Muscle of leg (tissue), 11 donors: ENCODE measurements around the gene SZRD1. TPM values are rescaled to one million over a fixed set of nuclear protein-coding genes. Genes with fewer than 3 reads are reported as not detected.

Experiments used
- DNase-seq: peaks from one replicate; pipeline ENCODE4 v3.0.0; 2013
- H3K27ac ChIP-seq: one replicate; pipeline ENCODE4 v1.5.1; 2013; ENCODE audit warnings: mild to moderate bottlenecking, low read length, control low read depth
- H3K27me3 ChIP-seq: one replicate; pipeline ENCODE4 v1.6.1; 2013; ENCODE audit warnings: low read length; ENCODE audit not compliant: control insufficient read depth, insufficient read depth
- H3K36me3 ChIP-seq: one replicate; pipeline ENCODE4 v1.6.1; 2013; ENCODE audit warnings: low read length; ENCODE audit not compliant: control insufficient read depth, insufficient read depth
- H3K4me1 ChIP-seq: one replicate; pipeline ENCODE4 v1.6.1; 2013; ENCODE audit warnings: low read length; ENCODE audit not compliant: control insufficient read depth, insufficient read depth
- H3K4me3 ChIP-seq: one replicate; pipeline ENCODE4 v1.5.1; 2013; ENCODE audit warnings: low read length, control low read depth
- H3K9me3 ChIP-seq: replicated peaks from 2 replicates; pipeline ENCODE4 v1.6.1; 2013; ENCODE audit warnings: low read depth, low read length; ENCODE audit not compliant: control insufficient read depth
- WGBS: methylation state at CpG from one replicate; pipeline ENCODE4 v1.1.5; 2013; ENCODE audit warnings: missing lambda C conversion rate; ENCODE audit not compliant: insufficient coverage; 5-methylcytosine and 5-hydroxymethylcytosine counted together
- polyA plus RNA-seq, 8 donors: library from polyadenylated mRNA; unstranded; fragments of 120-200 nt; gene quantifications; one replicate each; pipeline versions ENCODE4 v1.2.1 to v1.2.3, GENCODE V29; 2013; ENCODE audit warnings: inconsistent platforms in 1 of 8, low replicate concordance in 1 of 8; ENCODE audit not compliant: insufficient read length in 8 of 8, insufficient read depth in 1 of 8
- total RNA-seq: library from RNA; stranded (reverse); fragments of 120-200 nt; gene quantifications from one replicate; pipeline ENCODE4 v1.2.4, GENCODE V29; 2013

SZRD1 gene
- total and polyA plus RNA-seq, 9 donors = 52.8 to 102 (median 90.7) TPM

DNA sequence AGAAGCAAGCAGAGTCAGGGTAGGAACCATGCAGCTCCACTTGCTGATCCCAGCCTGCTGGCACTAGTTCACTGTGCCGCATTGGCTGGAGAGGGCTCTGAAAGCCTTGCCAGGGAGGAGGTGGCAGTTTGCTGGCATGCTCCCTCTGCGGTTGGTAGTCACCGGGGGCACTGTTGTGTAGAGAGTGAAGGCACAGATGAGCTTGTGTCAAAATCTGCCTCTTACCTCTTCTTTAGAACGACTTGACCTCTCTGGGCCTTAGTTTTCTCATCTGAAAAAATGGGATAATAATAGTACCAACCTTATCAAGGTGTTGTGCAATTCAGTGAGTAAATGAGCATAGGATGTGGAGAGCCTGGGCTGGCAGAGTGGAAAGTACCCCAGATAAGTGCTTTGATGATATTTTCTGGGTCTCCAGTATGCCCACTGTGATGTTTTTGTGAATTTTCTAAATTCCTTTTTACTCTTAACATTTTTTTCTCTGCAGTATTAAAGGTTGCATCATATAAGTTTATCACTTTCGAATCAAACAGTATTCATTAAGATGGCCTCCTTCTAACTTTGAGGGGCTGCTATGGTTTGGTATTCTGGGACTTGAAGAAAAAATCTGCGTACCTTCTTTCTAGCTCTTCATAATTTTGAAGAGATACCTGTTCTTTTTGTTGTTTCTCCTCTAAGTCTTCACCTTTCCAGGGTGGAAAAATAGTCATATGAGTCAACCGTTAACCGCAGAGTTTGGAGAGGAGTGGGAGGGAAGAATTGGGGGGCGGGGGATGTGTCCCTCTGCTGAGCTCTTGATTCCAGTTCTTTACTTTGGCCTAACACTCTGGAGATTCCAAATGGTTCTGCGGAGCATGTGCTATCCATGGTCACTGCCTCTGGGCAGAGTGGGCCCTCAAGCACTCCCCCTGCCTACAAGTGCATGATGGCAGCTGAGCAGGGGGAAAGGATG is 26.8 kb downstream of the SZRD1 start:
- DNase-seq = no peak
- Histone ChIP-seq H3K27me3 (no peaks in the 10 kb centered on the region), H3K9me3 (no peaks in the 10 kb centered on the region), H3K36me3 (peaks cover 54% of the 10 kb centered on the region), H3K27ac (no peak overlapping the region), H3K4me1 (peaks cover 44% of the 10 kb centered on the region), H3K4me3 (no peak overlapping the region)
- WGBS = 93% methylated on average over 3 of the region's 10 CpGs

DNA sequence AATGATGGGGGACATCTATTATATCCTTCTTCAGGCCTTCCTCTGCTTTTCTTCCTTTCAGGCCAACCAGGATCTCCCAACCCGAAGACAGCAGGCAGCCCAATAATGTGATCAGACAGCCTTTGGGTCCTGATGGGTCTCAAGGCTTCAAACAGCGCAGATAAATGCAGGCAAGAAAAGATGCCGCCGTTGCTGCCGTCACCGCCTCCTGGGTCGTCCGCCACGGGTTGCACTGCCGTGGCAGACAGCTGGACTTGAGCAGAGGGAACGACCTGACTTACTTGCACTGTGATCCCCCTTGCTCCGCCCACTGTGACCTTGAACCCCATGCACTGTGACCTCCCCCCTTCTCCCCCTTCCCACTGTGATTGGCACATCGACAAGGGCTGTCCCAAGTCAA is 27.9 kb downstream of the SZRD1 start:
- Histone ChIP-seq H3K36me3 (peaks cover 65% of the 10 kb centered on the region), H3K27me3 (no peaks in the 10 kb centered on the region), H3K4me1 (peaks cover 46% of the 10 kb centered on the region), H3K27ac (no peak overlapping the region), H3K4me3 (no peak overlapping the region), H3K9me3 (no peaks in the 10 kb centered on the region)
- WGBS = 93% methylated on average over 10 of the region's 13 CpGs
- DNase-seq = no peak

- H3K4me1 ChIP-seq = peaks cover 38% of the 10 kb centered on the region
- no peaks in the 10 kb centered on the region for H3K27me3 ChIP-seq
- H3K9me3 ChIP-seq = no peaks in the 10 kb centered on the region
- WGBS = 56% methylated on average over 6 of the region's 7 CpGs
- peaks cover 70% of the 10 kb centered on the region for H3K36me3 ChIP-seq
- H3K27ac ChIP-seq = peak overlapping the region; percentile 35
- peak; percentile 60 for DNase-seq
- no peak overlapping the region for H3K4me3 ChIP-seq
Observed at GRCh38 chr1:16396591-16396990, 29.5 kb downstream of the SZRD1 start.

- H3K27ac ChIP-seq = peak overlapping the region; percentile 35
- H3K4me1 ChIP-seq = peaks cover 34% of the 10 kb centered on the region
- no peak for DNase-seq
- H3K9me3 ChIP-seq = no peaks in the 10 kb centered on the region
- H3K36me3 ChIP-seq = peaks cover 70% of the 10 kb centered on the region
- no peaks in the 10 kb centered on the region for H3K27me3 ChIP-seq
- H3K4me3 ChIP-seq = no peak overlapping the region
- WGBS = 0% methylated on average over 1 of the region's 5 CpGs
Observed at GRCh38 chr1:16397120-16397519, 30.1 kb downstream of the SZRD1 start.

DNA sequence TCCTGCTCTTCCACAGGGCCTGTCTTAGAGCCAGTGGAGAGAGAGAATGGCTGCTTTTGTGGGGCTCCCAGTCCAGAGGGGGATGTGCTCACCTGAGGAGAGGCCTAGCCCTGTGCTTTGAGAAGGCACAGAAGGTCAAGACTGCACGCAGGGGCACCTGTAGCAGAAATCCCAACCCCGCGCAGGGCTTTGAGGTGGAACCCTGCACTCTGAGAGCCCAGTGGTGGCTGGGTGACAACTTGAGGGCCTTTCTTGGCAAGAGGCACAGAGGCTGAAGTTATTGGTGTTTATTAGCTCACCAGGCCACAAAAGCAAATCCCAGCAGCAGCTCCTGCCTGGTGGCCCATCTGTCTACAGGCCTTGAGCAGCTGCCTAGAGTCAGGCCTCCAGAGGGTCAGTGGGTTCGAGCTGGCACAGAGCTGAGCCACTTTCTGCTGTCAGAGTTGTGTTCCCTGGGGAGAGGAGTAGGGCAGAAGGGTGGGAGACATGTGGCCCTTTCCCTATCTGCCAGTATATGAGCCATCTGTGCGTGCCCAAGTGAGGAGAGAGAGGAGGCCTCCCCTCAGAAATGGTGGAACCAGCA is 31.4 kb downstream of the SZRD1 start:
- no peaks in the 10 kb centered on the region for H3K9me3 ChIP-seq
- peaks cover 24% of the 10 kb centered on the region for H3K4me1 ChIP-seq
- no peak overlapping the region for H3K4me3 ChIP-seq
- no peak for DNase-seq
- peaks cover 66% of the 10 kb centered on the region for H3K36me3 ChIP-seq
- H3K27me3 ChIP-seq = no peaks in the 10 kb centered on the region
- peak overlapping the region; percentile 55 for H3K27ac ChIP-seq
- WGBS = 87% methylated on average over 4 of the region's 5 CpGs

DNA sequence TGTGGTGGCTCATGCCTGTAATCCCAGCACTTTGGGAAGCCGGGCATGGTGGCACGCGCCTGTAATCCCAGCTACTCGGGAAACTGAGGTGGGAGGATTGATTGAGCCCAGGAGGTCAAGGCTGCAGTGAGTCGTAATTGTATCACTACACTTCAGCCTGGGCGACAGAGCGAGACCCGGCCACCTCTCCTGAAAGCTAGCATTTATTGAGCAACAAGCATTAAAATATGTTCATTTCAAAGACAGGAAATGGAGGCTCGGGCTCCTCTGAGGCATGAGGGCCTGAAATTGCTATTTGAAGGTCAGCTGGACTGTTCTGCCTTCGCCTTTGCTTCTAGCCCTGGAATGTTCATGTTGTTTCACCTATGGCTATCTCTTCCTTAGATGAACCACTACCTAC is 35.7 kb downstream of the SZRD1 start:
- Histone ChIP-seq H3K4me1 (peaks cover 8% of the 10 kb centered on the region), H3K27ac (no peak overlapping the region), H3K9me3 (no peaks in the 10 kb centered on the region), H3K36me3 (peaks cover 26% of the 10 kb centered on the region), H3K27me3 (no peaks in the 10 kb centered on the region), H3K4me3 (no peak overlapping the region)
- DNase-seq = no peak
- 69% methylated on average over 10 of the region's 10 CpGs for WGBS

- Histone ChIP-seq H3K4me3 (no peak overlapping the region), H3K27me3 (peaks cover 3% of the 10 kb centered on the region), H3K9me3 (no peaks in the 10 kb centered on the region), H3K4me1 (no peaks in the 10 kb centered on the region), H3K36me3 (peaks cover under 1% of the 10 kb centered on the region), H3K27ac (no peak overlapping the region)
- no peak for DNase-seq
- 32% methylated on average over 4 of the region's 5 CpGs for WGBS
Observed at GRCh38 chr1:16405441-16405840, 38.4 kb downstream of the SZRD1 start.

- H3K27me3 ChIP-seq = peaks cover 3% of the 10 kb centered on the region
- no peak overlapping the region for H3K27ac ChIP-seq
- H3K9me3 ChIP-seq = no peaks in the 10 kb centered on the region
- 81% methylated on average over 7 of the region's 9 CpGs for WGBS
- DNase-seq = no peak
- H3K36me3 ChIP-seq = no peaks in the 10 kb centered on the region
- H3K4me3 ChIP-seq = no peak overlapping the region
- H3K4me1 ChIP-seq = no peaks in the 10 kb centered on the region
Observed at GRCh38 chr1:16406868-16407267, 39.8 kb downstream of the SZRD1 start.

GRCh38 chr1:16409536-16410152 is 42.6 kb downstream of the SZRD1 start:
- Histone ChIP-seq H3K27ac (no peak overlapping the region), H3K36me3 (no peaks in the 10 kb centered on the region), H3K4me1 (no peaks in the 10 kb centered on the region), H3K4me3 (no peak overlapping the region), H3K27me3 (peaks cover 3% of the 10 kb centered on the region), H3K9me3 (no peaks in the 10 kb centered on the region)
- DNase-seq = no peak
- 83% methylated on average over 19 of the region's 25 CpGs for WGBS

DNA sequence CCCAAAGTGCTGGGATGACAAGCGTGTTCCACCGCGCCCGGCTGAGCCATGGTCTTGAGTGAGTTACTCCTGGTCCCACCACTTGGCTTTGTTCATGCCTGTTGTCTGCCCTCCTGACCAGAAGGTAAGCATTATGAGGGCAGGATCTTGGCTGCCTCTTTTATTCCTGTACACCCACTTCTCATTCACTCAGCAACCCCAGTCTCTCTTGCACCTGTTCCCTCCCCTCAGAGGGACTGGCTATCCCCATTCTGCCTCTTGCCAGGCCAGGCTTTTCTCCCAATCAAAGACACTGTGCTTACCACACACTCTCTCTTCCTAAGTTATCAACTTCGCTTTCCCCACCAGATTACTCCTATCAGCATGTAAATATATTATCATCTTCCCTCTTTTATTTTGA is 43.8 kb downstream of the SZRD1 start:
- Histone ChIP-seq H3K27me3 (peaks cover 3% of the 10 kb centered on the region), H3K27ac (no peak overlapping the region), H3K4me3 (no peak overlapping the region), H3K36me3 (no peaks in the 10 kb centered on the region), H3K9me3 (no peaks in the 10 kb centered on the region), H3K4me1 (no peaks in the 10 kb centered on the region)
- DNase-seq = no peak
- WGBS = 89% methylated on average over 3 of the region's 5 CpGs
